Stomach smooth muscle (tissue), 2 donors: ENCODE measurements around the gene EPB41L5.
"Not testable (repeated sequence)": the region's sequence is repeated elsewhere in the genome, so short reads cannot be mapped to it uniquely, and the experiment has no call there.

ENCODE experiments used
- H3K27ac ChIP-seq: one replicate; pipeline ENCODE4 v1.7.0; 2013; ENCODE audit warnings: mild to moderate bottlenecking, low read length, inconsistent platforms
- H3K27me3 ChIP-seq, 2 donors: one replicate each; pipeline ENCODE4 v1.7.0; 2013; ENCODE audit warnings: low read length in 2 of 2; ENCODE audit not compliant: insufficient read depth in 2 of 2, control insufficient read depth in 1 of 2
- H3K36me3 ChIP-seq, 2 donors: one replicate each; pipeline ENCODE4 v1.7.0; 2013; ENCODE audit warnings: low read length in 2 of 2; ENCODE audit not compliant: control insufficient read depth in 2 of 2, insufficient read depth in 2 of 2
- H3K4me1 ChIP-seq: one replicate; pipeline ENCODE4 v1.7.0; 2013; ENCODE audit warnings: low read length; ENCODE audit not compliant: control insufficient read depth, insufficient read depth
- H3K4me3 ChIP-seq, 2 donors: one replicate each; pipeline ENCODE4 v1.7.0; 2013; ENCODE audit warnings: low read length in 2 of 2
- H3K9ac ChIP-seq, 2 donors: one replicate each; pipeline ENCODE4 v1.7.0; 2013; ENCODE audit warnings: low read length in 2 of 2, mild to moderate bottlenecking in 1 of 2
- H3K9me3 ChIP-seq, 2 donors: one replicate each; pipeline ENCODE4 v1.7.0; 2013; ENCODE audit warnings: low read length in 2 of 2; ENCODE audit not compliant: control insufficient read depth in 2 of 2
- donor health status: healthy.
- donor health status: Pancreatic carcinoma.

The EPB41L5 gene

DNA sequence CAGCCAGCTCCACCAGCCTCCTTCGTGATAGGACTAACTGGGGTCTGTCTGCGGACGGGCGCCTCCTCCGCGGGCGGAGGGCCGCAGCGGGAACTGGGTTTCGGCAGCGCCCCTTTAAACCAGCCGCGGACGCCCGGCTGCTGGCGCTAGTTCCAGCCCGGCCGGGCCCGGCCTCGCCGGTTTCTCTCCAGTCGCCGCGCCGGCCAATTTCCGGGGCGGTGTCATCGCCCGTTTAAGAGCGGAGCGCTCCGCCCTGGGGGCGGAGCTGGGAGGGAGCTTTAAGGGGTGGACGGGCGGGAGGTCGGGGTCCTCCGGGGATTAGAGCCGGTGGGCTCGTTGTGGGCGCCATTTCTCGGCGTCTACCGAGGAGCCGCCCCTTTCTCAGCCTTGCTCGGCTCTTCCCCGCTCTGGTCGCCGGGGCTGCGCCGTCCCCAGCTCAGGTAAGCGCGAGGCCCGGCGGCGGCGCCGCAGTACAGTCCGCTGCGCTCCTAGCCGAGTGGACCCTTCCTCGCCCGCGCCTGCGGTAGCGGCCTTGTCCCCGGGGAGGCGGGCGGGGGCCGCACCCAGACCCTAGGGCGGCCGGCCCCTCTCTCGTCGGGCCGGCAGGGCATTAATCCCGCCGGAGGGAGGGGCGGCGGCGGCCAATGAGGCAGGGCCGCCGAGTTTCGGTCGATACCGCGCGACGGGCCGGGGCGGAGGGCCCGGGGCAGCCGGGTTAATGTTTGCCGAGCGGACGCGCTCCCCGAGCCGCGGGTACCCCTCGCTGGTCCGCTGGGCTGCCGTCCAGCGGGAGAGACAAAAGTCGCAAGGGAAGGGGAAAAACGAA is at the start of gene EPB41L5:
EPB41L5 (plus strand) TSS at position 307 of the 826 bp plus-strand sequence. CDS start 6,008 bp downstream, outside the sequence.
- peak within 1 kb of the TSS; percentile 81 to 86 for H3K9ac ChIP-seq
- H3K36me3 ChIP-seq, result no peaks in the 10 kb centered on the region
- H3K27ac ChIP-seq, result peak within 1 kb of the TSS; percentile 71
- H3K4me3 ChIP-seq, result peak within 1 kb of the TSS; percentile 86
- peaks cover 6% of the 10 kb centered on the region for H3K4me1 ChIP-seq
- H3K27me3 ChIP-seq, result no peaks in the 10 kb centered on the region
- no peaks in the 10 kb centered on the region for H3K9me3 ChIP-seq

DNA sequence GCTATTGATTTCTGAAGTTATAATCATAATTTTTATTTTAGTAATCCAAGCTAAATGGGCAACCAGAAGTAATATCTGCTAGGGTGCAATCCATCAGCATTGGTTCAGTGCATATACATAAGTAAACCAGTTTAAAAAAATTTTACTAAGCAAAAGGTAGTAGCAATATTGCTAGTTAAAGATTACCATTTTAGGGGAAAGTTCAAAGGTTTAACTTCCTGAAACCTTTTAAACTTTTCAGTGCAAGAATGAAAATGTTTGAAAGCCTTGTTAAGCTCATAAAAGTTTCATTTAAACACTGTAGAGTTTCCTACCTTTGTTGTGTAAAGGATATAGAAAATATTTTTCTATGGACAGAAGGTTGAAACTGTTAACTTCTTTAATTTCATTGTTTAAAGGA is 31.0 kb upstream of the EPB41L5 start:
- H3K4me1 ChIP-seq, result no peaks in the 10 kb centered on the region
- no peak overlapping the region for H3K27ac ChIP-seq
- no peaks in the 10 kb centered on the region for H3K27me3 ChIP-seq
- H3K4me3 ChIP-seq, result no peak overlapping the region
- H3K36me3 ChIP-seq, result peaks cover 2% of the 10 kb centered on the region in 2 donors
- H3K9ac ChIP-seq, result no peak overlapping the region
- H3K9me3 ChIP-seq, result no peaks in the 10 kb centered on the region

DNA sequence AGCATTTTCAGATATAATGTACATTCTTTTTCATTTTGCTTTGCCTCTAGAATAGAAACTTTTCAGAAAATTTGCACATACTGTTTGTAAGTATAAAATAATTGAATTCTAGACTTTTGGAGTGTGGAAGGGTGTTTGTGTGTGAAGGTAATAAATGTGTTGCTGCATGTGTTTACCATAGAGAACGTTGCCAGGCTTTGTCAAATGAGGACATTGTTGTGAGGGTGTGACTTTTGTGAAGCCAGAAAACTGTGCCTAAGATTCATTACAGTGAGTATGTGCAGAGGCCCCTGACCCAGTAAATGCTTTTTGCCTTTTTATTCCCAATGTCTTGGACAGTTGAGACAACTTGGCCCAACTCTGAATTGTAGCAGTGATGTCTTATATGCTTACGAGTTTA is 30.4 kb upstream of the EPB41L5 start:
- Histone ChIP-seq H3K4me3 (no peak overlapping the region), H3K27me3 (no peaks in the 10 kb centered on the region), H3K4me1 (no peaks in the 10 kb centered on the region), H3K36me3 (peaks cover 0 to 2% of the 10 kb centered on the region in 2 donors), H3K27ac (no peak overlapping the region), H3K9ac (no peak overlapping the region), H3K9me3 (no peaks in the 10 kb centered on the region)

DNA sequence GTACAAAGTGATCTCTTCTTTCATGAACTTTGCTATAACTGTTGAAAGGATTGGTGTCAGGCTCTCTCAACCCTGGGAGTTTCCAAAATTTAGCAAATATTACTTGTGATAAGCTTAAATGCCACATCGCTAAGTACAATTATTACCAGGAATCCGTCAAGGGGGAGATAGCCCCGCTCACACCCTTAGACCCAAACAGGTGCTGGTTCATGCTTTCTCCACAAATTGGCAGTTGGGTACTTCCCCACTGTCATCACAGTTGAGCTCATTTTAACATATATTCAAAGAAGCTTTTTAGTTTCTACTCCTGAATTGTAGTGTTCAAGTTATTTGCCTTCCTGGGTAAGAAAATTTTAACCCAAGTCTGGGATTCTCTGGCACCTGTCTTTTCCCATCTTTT is 29.8 kb upstream of the EPB41L5 start:
- Histone ChIP-seq H3K36me3 (no peaks in the 10 kb centered on the region), H3K27ac (no peak overlapping the region), H3K4me1 (no peaks in the 10 kb centered on the region), H3K27me3 (no peaks in the 10 kb centered on the region), H3K4me3 (no peak overlapping the region), H3K9me3 (no peaks in the 10 kb centered on the region), H3K9ac (no peak overlapping the region)

DNA sequence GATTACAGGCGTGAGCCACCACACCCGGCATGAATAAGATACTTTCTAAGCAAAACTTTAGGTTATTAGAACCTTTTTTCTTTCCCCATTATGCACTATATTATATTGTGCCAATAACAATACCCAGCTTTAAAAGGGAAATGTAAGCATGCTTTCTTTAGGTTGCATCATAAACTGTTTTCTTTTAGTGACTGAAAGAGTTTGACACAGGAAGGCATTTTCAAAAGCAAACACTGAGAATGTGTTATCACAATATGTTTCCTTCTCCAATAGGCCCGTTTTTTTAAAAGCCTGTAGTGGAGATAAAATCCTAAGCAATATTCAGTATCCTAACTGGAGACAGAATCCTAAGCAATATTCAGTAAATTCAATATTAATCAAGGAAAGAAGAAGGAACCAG is 16.7 kb upstream of the EPB41L5 start:
- Histone ChIP-seq H3K36me3 (no peaks in the 10 kb centered on the region), H3K27me3 (no peaks in the 10 kb centered on the region), H3K9me3 (no peaks in the 10 kb centered on the region), H3K9ac (no peak overlapping the region), H3K4me3 (no peak overlapping the region), H3K4me1 (no peaks in the 10 kb centered on the region), H3K27ac (no peak overlapping the region)

DNA sequence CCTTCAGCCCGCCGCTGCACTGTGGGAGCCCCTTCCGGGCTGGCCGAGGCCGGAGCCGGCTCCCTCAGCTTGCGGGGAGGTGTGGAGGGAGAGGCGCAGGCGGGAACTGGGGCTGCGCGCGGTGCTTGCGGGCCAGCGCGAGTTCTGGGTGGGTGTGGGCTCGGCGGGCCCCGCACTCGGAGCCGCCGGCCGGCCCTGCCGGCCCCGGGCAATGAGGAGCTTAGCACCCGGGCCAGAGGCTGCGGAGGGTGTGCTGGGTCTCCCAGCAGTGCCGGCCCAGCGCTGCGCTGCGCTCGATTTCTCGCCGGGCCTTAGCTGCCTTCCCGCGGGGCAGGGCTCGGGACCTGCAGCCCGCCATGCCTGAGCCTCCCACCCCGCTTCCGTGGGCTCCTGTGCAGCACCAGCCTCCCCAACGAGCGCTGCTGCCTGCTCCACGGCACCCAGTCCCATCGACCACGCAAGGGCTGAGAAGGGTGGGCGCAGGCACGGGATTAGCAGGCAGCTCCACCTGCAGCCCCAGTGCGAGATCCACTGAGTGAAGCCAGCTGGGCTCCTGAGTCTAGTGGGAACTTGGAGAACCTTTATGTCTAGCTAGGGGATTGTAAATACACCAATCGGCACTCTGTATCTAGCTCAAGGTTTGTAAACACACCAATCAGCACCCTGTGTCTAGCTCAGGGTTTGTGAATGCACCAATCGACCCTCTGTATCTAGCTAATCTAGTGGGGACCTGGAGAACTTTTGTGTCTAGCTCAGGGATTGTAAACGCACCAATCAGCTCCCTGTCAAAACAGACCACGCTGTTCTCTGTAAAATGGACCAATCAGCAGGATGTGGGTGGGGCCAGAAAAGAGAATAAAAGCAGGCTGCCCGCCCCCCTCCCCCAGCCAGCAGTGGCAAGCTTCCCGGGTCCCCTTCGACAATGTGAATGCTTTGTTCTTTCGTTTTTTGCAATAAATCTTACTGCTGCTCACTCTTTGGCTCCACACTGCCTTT is 15.7 kb upstream of the EPB41L5 start:
- H3K4me3 ChIP-seq, H3K9me3 ChIP-seq, H3K4me1 ChIP-seq, H3K36me3 ChIP-seq, H3K27me3 ChIP-seq, H3K27ac ChIP-seq, H3K9ac ChIP-seq: not testable (repeated sequence)

DNA sequence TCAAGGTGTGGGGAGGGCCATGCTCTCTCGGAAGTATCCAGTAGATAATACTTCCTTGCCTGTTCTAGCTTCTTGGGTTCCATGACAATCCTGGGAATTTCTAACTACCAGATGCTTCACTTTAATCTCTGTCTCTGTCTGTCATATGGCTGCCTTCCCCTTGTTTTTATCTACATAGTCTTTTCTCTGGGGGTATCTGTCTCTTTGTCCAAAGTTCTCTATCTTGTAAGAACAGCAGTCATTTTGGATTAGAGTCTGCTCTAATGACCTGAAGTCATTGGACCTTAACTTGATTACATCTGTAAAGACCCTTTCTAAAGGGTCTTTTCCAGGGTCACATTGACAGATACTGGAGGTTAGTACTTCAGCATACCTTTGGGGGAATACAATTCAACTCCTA is 11.4 kb upstream of the EPB41L5 start:
- Histone ChIP-seq H3K9ac (no peak overlapping the region), H3K27ac (no peak overlapping the region), H3K27me3 (no peaks in the 10 kb centered on the region), H3K36me3 (no peaks in the 10 kb centered on the region), H3K9me3 (no peaks in the 10 kb centered on the region), H3K4me1 (no peaks in the 10 kb centered on the region), H3K4me3 (no peak overlapping the region)

DNA sequence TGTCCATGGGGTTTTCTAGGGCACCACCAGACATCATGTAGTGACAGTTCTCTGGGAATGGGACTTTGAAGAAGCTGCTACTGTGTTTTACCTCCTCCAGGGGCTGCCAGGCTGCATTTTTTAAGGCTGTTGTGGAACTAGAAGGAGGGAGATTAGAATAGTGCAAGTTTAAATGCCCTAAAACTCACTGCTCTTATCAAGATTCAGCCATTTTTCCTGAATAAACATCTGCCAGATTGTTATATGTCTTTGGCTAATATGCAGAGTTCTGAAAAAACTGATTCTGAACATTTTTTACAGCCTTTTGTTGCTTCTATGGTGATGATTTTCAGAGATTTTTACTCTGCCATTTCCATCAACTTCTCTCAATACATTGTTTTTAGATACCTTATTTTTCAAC is 8.6 kb upstream of the EPB41L5 start:
- no peaks in the 10 kb centered on the region for H3K9me3 ChIP-seq
- H3K36me3 ChIP-seq, result no peaks in the 10 kb centered on the region
- no peaks in the 10 kb centered on the region for H3K4me1 ChIP-seq
- H3K9ac ChIP-seq, result no peak overlapping the region
- H3K27ac ChIP-seq, result no peak overlapping the region
- no peak overlapping the region for H3K4me3 ChIP-seq
- H3K27me3 ChIP-seq, result no peaks in the 10 kb centered on the region

DNA sequence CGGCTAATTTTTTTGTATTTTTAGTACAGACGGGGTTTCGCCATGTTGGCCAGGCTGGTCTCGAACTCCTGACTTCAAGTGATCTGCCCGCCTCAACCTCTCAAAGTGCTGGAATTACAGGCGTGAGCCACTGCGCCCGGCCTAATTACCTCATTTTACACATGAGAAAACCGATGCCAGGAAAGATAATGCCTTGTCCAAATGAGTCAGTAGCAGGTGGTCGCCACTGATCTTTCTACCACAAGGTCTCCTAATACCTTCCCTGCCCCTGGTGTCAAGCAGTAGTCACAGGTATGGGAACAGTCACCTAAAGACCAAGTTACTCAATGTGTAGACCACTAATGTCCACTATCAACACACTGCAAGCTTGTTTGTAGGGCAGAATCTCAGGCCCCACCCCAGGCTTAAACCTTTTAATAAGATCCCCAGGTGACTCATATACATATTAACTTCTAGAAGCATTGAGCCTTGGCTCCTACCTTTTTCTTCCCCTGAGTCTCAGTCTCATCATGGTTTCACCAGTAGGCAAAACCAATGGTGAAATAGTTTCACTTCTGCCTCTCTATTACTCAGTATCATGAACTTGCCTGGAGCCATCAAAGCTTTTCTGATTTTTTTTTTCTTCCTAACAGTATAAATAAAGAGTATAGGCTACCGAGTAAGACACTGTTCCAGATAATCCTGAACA is 6.9 kb upstream of the EPB41L5 start:
- Histone ChIP-seq H3K9ac (no peak overlapping the region), H3K27me3 (no peaks in the 10 kb centered on the region), H3K4me1 (no peaks in the 10 kb centered on the region), H3K36me3 (no peaks in the 10 kb centered on the region), H3K4me3 (no peak overlapping the region), H3K27ac (no peak overlapping the region), H3K9me3 (no peaks in the 10 kb centered on the region)

DNA sequence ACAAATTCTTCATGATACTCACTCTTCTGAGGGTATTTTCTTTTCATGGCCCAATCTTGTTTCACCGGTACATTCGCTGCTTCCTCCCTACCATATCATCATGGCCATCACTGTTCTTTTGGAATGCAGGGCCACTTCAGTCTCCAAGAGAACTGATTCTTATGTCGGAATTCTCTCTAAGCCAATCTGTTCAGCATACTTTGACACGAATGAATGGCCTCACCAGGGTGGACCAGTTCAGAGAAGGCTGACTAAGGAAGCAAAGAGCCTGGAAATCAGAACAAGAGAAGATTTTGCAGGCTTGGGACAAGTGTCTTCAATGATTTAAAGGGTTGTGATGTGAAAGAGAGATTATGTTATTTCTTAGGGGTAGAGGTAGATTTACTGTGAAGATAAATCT is 5.0 kb upstream of the EPB41L5 start:
- H3K9ac ChIP-seq, result no peak overlapping the region
- H3K9me3 ChIP-seq, result no peaks in the 10 kb centered on the region
- H3K4me3 ChIP-seq, result no peak overlapping the region
- no peaks in the 10 kb centered on the region for H3K36me3 ChIP-seq
- no peaks in the 10 kb centered on the region for H3K27me3 ChIP-seq
- no peak overlapping the region for H3K27ac ChIP-seq
- H3K4me1 ChIP-seq, result peaks cover 6% of the 10 kb centered on the region
